H1 (cell line): Measurements from ENCODE around the gene ADTRP. TPM values are rescaled to one million over a fixed set of nuclear protein-coding genes. Genes with fewer than 3 reads are reported as not detected.

Experiments used
- EP300 ChIP-seq, 2 experiments: IDR thresholded peaks; 1 replicate in 1 of 2; 2 replicates in 1 of 2; pipeline ENCODE4 v1.6.1; 2011 to 2012; ENCODE audit warnings: low read depth in 2 of 2, low read length in 2 of 2, mild to moderate bottlenecking in 2 of 2, borderline replicate concordance in 1 of 2, inconsistent platforms in 1 of 2, moderate library complexity in 1 of 2
- JUND ChIP-seq: IDR thresholded peaks from 2 replicates; pipeline ENCODE4 v1.6.1; 2011; ENCODE audit warnings: mild to moderate bottlenecking, improper control_type of control experiment, low read length
- SIX5 ChIP-seq: IDR thresholded peaks from 2 replicates; pipeline ENCODE4 v1.6.1; 2011; ENCODE audit warnings: mild to moderate bottlenecking, low read depth, low read length
- SUZ12 ChIP-seq: fragments of 200-600 bp; sonication (generic); IDR thresholded peaks from 2 replicates; pipeline ENCODE4 v1.6.1; 2012; ENCODE audit warnings: mild to moderate bottlenecking, inconsistent platforms, low read length, moderate library complexity, mixed read lengths
- polyA plus RNA-seq, 7 experiments: library from polyadenylated mRNA; depleted of rRNA in 3 of 7; stranded (reverse) in 5 of 7; unstranded in 2 of 7; fragments of >200 nt in 5 of 7; fragments of 200-250 nt in 2 of 7; gene quantifications; 1 replicate in 5 of 7; 2 replicates in 1 of 7; 4 replicates in 1 of 7; pipeline versions ENCODE4 v1.2.1 to v1.2.3, GENCODE V29; 2011 to 2013; ENCODE audit warnings: missing spikeins in 2 of 7, mixed read lengths in 2 of 7
- total RNA-seq: library from RNA; stranded (reverse); fragmentation: NEBNext Ultra II Directional; extraction: Animal tissue kit (Norgen Biotek cat#: 25700); gene quantifications from 2 replicates; pipeline ENCODE4 v1.2.1, GENCODE V29; 2021
- TF ChIP-seq, protein P1 (sequence below): IDR thresholded peaks from 2 replicates; pipeline ENCODE4 v1.6.1; 2012; ENCODE audit warnings: inconsistent platforms

Gene ADTRP
- total and polyA plus RNA-seq, 2 of the 8 experiments (the other 6 are each of a cell fraction or from before 2014, with no cell fraction given): 0.08 to 0.45 TPM

DNA sequence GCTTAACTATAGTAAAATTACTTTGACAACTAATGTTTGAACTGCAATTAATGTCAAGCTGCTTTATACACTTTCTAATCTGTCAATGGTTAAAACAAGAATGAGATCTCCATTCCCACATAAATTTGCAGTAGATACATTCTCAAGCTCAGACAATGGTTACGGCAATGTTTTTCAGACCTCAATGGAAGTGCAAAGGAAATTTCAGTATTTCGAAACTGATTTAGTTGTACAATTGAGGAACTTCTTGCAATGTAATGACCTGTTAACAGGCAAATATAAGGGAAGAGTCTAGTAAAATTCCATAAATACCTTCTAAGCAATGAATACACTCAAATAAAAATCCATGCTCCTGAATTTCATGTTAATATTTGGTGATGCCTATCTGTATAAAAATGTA, 94.7 kb downstream of the ADTRP start (continued):
- TF ChIP-seq JUND (no peak), SIX5 (no peak), EP300 (IDR thresholded peaks at IDR 0.05; ENCODE audit: borderline replicate concordance in 1 of 2, low read depth in 2 of 2, low read length in 2 of 2) (no peak), SUZ12 (no peak)
- TF ChIP-seq, protein P1, sequence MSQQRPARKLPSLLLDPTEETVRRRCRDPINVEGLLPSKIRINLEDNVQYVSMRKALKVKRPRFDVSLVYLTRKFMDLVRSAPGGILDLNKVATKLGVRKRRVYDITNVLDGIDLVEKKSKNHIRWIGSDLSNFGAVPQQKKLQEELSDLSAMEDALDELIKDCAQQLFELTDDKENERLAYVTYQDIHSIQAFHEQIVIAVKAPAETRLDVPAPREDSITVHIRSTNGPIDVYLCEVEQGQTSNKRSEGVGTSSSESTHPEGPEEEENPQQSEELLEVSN: no peak
